Erythroblast (primary cell): Measurements from ENCODE around the gene LIM2.

ENCODE experiments used
- GATA1 ChIP-seq: IDR thresholded peaks from 2 replicates; pipeline ENCODE4 v1.6.1; 2011; ENCODE audit warnings: low read depth, mild to moderate bottlenecking, control low read depth, low read length, moderate library complexity
- POLR2A ChIP-seq: IDR thresholded peaks from 2 replicates; pipeline ENCODE4 v1.6.1; 2011; ENCODE audit warnings: mild to moderate bottlenecking, low read length

DNA sequence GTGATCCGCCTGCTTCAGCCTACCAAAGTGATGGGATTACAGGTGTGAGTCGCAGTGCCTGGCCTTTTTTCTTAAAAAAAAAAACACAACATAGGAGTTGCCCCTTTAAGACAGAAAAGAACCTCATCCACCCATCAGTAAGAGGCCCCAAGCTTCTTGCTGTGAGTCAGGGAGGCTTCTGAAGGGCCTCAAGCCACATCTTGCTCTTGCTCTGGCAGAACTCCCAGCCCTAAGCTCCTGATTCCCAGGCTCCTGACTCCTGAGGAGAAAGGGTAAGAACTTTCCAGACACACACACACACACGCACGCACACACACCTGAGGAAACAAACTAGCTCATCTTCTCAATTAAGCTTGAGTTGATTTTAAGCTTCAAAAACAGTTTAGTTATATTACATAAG, 28.5 kb downstream of the LIM2 start:
- TF ChIP-seq POLR2A (no peak), GATA1 (no peak)
